Cardiac muscle cell (in vitro differentiated cells and primary cell): Measurements from ENCODE around the gene ATP6V0C. TPM values are rescaled to one million over a fixed set of nuclear protein-coding genes. Genes with fewer than 3 reads are reported as not detected.

Experiments
- DNase-seq, 2 donors: peaks; one replicate each; pipeline versions ENCODE4 v3.0.0 to v3.0.0-alpha.2; 2010 to 2017; ENCODE audit warnings: low read depth in 1 of 2, low spot score in 1 of 2
- H3K27ac ChIP-seq: fragments of 200-600 bp; sonication (generic); 2 replicates; pipeline ENCODE4 v1.5.1; 2016
- H3K27me3 ChIP-seq: fragments of 200-600 bp; sonication (generic); 2 replicates; pipeline ENCODE4 v1.6.0; 2016; ENCODE audit warnings: control low read depth
- H3K36me3 ChIP-seq: fragments of 200-600 bp; sonication (generic); 2 replicates; pipeline ENCODE4 v1.5.1; 2016; ENCODE audit warnings: control low read depth
- H3K4me1 ChIP-seq: fragments of 200-600 bp; sonication (generic); 2 replicates; pipeline ENCODE4 v1.8.1; 2017; ENCODE audit warnings: low read depth, mild to moderate bottlenecking, mixed run types
- H3K4me3 ChIP-seq: fragments of 200-600 bp; sonication (generic); 2 replicates; pipeline ENCODE4 v1.5.1; 2016; ENCODE audit warnings: mild to moderate bottlenecking
- H3K9me3 ChIP-seq: fragments of 200-600 bp; sonication (generic); 2 replicates; pipeline ENCODE4 v1.5.1; 2017; ENCODE audit warnings: low read depth, mild to moderate bottlenecking, control low read depth
- polyA plus RNA-seq: library from polyadenylated mRNA; unstranded; fragments of >200 nt; fragmentation: Nextera tagmentation; extraction: Ambion mirVana; gene quantifications from 2 replicates; pipeline ENCODE4 v1.2.1, GENCODE V29; 2016
- total RNA-seq: library from RNA; depleted of rRNA; stranded (reverse); fragments of >200 nt; gene quantifications from 2 replicates; pipeline ENCODE4 v1.2.3, GENCODE V29; 2016
- TF ChIP-seq, protein P1 (sequence below): IDR thresholded peaks from 2 replicates; pipeline ENCODE4 v1.5.1; 2012; ENCODE audit warnings: low read depth, mild to moderate bottlenecking, low read length

ATP6V0C gene
- total and polyA plus RNA-seq, 2 experiments from 2014 or later, result 92.4 to 281 TPM

DNA sequence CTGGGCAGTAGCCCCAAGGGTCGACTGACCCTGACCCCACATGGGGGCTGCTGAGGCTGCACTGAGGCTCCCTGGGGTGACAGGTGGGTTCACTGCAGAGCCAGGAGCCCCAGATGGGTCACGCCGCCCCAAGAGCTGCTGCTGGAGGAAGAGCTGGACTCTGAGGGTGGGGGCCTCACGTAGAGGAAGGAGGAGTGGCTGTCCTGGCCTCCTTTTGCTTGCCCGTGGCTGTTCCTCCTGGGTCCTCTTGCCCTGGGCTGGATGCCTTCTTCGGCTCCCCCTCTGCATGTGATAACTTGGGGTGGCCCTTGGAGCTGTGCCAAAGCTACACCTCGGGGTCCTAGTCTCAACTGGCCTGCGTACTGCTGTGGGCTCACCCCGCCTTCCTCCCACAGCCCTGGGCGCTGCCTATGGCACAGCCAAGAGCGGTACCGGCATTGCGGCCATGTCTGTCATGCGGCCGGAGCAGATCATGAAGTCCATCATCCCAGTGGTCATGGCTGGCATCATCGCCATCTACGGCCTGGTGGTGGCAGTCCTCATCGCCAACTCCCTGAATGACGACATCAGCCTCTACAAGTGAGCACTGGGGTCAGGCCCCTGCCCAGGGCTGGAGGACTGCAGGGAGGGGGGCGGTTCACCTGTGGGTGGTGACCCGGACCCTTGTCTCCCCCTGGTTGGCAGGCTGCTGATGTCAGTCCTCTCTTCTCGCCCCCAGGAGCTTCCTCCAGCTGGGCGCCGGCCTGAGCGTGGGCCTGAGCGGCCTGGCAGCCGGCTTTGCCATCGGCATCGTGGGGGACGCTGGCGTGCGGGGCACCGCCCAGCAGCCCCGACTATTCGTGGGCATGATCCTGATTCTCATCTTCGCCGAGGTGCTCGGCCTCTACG, 5.3 kb downstream of the ATP6V0C start:
- Histone ChIP-seq H3K4me3 (no peak overlapping the region), H3K9me3 (no peaks in the 10 kb centered on the region), H3K36me3 (peaks cover 2% of the 10 kb centered on the region), H3K4me1 (peaks cover 10% of the 10 kb centered on the region), H3K27me3 (no peaks in the 10 kb centered on the region), H3K27ac (peak overlapping the region; percentile 85)
- DNase-seq, result no peak
- TF ChIP-seq, protein P1, sequence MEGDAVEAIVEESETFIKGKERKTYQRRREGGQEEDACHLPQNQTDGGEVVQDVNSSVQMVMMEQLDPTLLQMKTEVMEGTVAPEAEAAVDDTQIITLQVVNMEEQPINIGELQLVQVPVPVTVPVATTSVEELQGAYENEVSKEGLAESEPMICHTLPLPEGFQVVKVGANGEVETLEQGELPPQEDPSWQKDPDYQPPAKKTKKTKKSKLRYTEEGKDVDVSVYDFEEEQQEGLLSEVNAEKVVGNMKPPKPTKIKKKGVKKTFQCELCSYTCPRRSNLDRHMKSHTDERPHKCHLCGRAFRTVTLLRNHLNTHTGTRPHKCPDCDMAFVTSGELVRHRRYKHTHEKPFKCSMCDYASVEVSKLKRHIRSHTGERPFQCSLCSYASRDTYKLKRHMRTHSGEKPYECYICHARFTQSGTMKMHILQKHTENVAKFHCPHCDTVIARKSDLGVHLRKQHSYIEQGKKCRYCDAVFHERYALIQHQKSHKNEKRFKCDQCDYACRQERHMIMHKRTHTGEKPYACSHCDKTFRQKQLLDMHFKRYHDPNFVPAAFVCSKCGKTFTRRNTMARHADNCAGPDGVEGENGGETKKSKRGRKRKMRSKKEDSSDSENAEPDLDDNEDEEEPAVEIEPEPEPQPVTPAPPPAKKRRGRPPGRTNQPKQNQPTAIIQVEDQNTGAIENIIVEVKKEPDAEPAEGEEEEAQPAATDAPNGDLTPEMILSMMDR, result no peak

DNA sequence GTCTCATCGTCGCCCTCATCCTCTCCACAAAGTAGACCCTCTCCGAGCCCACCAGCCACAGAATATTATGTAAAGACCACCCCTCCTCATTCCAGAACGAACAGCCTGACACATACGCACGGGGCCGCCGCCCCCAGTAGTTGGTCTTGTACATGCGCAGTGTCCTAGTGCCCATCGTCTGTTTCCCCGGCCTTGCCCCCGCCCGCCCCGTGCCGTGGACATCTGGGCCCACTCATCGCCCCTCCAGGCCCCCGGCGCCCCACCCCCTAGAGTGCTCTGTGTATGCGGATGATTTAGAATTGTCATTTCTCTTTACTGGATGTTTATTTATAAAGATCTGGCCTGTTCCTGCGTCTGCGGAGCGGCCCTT, 5.9 kb downstream of the ATP6V0C start:
- H3K4me3 ChIP-seq, result peak overlapping the region; percentile 63
- peak overlapping the region; percentile 85 for H3K27ac ChIP-seq
- TF ChIP-seq, protein P1, result no peak
- H3K9me3 ChIP-seq, result no peaks in the 10 kb centered on the region
- H3K36me3 ChIP-seq, result peaks cover 8% of the 10 kb centered on the region
- H3K4me1 ChIP-seq, result peaks cover 10% of the 10 kb centered on the region
- no peak for DNase-seq
- no peaks in the 10 kb centered on the region for H3K27me3 ChIP-seq

- no peaks in the 10 kb centered on the region for H3K27me3 ChIP-seq
- TF ChIP-seq, protein P1, result no peak
- peaks cover 8% of the 10 kb centered on the region for H3K36me3 ChIP-seq
- peaks cover 6% of the 10 kb centered on the region for H3K4me1 ChIP-seq
- DNase-seq, result peak; percentile 95 to 96
- peak within 1 kb of the TSS; percentile 85 for H3K27ac ChIP-seq
- no peaks in the 10 kb centered on the region for H3K9me3 ChIP-seq
- peak within 1 kb of the TSS; percentile 63 for H3K4me3 ChIP-seq
These were observed 6.5 kb downstream of the ATP6V0C start, which contains the start of gene AMDHD2 for GRCh38 chr16:2520097-2520783. AMDHD2 (plus strand) TSS chr16:2520371; CDS start chr16:2520459, 88 bp downstream.

DNA sequence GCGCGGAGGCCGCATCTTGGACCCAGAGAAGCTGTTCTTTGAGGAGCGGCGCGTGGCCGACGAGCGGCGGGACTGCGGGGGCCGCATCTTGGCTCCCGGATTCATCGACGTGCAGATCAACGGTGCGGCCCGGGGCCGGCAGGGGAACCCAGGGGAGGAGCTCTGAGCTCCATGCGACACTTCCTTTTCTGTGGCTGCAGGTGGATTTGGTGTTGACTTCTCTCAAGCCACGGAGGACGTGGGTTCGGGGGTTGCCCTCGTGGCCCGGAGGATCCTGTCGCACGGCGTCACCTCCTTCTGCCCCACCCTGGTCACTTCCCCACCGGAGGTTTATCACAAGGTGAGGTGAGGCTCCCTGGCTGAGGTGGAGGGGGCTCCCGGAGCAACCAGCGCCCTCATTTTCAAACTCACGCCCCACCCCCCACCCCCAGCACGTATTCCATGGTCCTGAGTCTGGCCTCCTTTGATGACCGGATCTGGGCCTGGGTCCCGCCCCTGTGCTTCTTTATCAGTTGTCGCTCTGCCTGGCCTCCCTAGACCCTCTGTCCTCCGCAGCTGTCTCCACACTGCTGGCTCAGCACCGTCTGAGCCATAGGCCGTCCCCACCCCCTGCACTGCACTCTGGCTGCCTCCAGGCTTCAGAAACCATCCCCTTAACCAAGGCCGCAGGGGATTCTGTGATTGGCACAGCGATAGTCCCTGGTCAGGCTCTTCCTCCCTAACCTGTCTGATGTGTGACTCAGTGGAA, 7.2 kb downstream of the ATP6V0C start:
- TF ChIP-seq, protein P1, result no peak
- peaks cover 8% of the 10 kb centered on the region for H3K36me3 ChIP-seq

DNA sequence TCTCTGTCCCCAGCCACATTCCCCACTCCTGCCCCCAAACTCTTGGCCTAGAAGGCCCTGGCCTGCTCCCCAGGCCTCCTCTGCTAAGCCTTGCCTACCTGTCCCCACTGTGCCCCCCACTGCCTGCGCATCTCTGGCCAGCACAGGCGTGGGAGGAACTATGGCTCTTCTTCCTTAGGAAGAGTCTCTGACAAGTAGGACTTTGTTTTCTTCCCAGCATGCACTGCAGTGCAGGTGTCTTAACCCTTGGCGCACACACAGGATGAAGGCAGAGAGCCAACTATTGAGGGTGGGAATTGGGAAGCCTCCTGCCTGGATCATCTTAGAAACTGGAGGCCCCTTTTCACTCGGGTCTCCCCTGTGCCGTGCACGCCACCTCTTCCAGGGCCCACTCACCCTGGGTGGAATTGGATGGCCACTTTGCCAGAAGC, 10.1 kb downstream of the ATP6V0C start:
- peaks cover 11% of the 10 kb centered on the region for H3K36me3 ChIP-seq
- H3K4me3 ChIP-seq, result no peak overlapping the region

More for the DNA sequence above, 7.2 kb downstream of the ATP6V0C start:
- DNase-seq, result no peak
- peak overlapping the region; percentile 85 for H3K27ac ChIP-seq
- H3K4me3 ChIP-seq, result peak overlapping the region; percentile 63
- peaks cover 3% of the 10 kb centered on the region for H3K4me1 ChIP-seq
- H3K27me3 ChIP-seq, result no peaks in the 10 kb centered on the region
- H3K9me3 ChIP-seq, result no peaks in the 10 kb centered on the region

More for the DNA sequence above, 10.1 kb downstream of the ATP6V0C start:
- TF ChIP-seq, protein P1, result no peak
- Histone ChIP-seq H3K9me3 (no peaks in the 10 kb centered on the region), H3K27me3 (no peaks in the 10 kb centered on the region), H3K27ac (no peak overlapping the region), H3K4me1 (peaks cover 3% of the 10 kb centered on the region)
- no peak for DNase-seq
